GM18508 (cell line): ENCODE data around the gene RASGRP3.

ENCODE experiments used
- ATAC-seq: cut with Tn5 transposase; IDR thresholded peaks from one replicate; pipeline ENCODE4 v1.9.1; 2021; ENCODE audit warnings: moderate number of reproducible peaks; ENCODE audit not compliant: insufficient read depth, unreplicated experiment

RASGRP3 gene

DNA sequence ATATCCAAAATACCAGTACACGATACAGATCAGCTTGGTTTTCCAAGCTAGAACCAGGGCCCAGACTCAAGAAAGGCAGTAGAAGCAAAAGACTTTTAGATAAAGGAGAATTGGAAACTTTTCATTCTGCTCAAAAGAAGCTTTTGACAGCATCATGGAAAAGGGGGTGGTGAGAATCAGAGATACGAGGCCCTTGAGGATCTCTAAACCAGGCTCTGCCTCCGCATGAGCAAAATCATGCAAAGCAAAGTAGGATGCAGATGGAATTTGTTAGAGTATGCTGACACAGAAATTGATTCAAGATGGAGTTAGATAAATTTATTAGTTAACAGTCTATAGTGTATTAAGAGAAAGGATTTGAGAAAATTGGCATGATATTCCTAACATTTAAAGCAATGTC lies 82.9 kb downstream of the RASGRP3 start:
- no peak for ATAC-seq

GRCh38 chr2:33560017-33560416 lies 83.6 kb downstream of the RASGRP3 start:
- no peak for ATAC-seq

DNA sequence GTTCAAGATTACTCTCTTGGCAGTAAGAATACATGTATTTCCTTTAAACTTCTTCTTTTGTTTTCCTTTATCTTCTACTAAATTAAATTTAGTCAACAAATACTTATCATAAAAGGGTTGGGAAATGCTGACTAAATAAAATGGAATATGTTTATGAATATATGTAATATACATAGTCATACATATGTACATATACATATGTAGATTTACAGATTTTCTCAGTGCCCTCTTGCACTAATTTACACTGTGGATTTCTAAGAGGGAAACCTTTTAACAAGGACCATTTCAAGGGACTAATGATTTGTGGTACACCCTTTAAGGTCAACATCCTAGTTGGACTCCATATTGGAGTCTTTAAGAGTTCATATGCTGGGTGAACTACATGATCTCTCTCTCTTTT lies 85.4 kb downstream of the RASGRP3 start:
- no peak for ATAC-seq

DNA sequence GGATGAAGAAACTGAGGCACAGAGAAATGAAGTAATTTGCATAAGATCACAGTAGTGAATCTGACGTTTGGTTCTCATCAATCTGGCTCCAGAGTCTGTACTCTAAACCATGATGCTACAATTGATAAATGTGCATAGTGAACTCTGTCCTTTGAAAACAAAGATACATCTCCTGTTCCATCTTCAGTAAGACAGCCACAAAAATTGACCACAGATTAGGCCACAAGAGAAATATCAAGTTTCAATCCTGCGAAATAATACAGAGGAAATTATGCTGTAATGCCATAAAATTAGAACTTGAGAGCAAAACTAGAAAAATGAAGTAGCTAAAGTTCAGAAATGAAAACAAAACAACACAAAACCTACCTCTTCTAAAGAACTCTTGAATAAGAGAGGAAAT lies 94.2 kb downstream of the RASGRP3 start:
- no peak for ATAC-seq

DNA sequence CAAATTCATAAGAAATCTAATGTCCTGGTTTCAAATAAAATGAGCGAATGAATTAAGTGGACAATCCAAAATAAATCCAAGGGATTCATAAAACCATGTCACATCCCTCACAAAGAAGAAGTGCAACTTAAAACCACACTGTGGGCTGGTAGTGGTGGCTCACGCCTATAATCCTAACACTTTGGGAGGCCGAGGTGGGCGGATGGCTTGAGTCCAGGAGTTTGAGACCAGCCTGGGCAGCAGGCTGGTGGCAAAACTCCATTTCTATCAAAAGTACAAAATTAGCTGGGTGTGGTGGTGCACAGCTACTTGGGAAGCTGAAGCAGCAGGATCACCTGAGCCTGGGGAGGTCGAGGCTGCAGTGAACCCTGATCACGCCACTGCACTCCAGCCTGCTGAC lies 97.2 kb downstream of the RASGRP3 start:
- no peak for ATAC-seq

DNA sequence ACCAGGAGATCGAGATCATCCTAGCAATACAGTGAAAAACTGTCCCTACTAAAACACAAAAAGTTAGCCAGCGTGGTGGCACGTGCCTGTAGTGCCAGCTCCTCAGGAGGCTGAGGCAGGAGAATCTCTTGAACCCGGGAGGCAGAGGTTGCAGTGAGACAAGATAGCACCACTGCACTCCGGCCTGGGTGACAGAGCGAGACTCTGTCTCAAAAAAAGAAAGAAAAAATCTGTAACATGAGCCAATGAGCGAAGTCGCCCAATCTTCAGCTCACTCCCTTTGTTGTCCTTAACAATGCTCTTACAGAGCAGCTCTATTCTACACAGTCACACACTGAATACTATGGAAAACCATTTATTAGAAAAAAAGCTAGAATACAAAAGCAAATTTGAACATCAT lies 100.6 kb downstream of the RASGRP3 start:
- ATAC-seq, result no peak

DNA sequence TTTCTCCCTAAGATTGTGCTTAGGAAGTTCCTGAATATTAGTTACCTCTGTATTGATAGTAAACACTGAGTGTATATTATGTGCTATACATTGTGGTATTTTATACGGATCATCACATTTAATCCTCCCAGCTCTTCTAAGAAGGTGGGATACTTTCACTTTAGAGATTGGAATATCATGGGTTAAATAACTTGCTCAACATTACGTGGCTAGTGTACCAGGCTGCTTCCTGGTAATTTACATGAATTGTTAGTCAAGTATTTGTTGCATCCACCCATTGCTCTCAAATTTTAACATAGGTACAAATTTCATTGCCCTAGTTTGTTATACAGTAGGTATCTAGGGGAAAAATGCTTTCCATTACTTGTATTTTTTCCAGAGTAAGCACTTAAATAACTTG lies 101.2 kb downstream of the RASGRP3 start:
- ATAC-seq, result no peak

GRCh38 chr2:33579227-33579626 lies 102.8 kb downstream of the RASGRP3 start:
- no peak for ATAC-seq

DNA sequence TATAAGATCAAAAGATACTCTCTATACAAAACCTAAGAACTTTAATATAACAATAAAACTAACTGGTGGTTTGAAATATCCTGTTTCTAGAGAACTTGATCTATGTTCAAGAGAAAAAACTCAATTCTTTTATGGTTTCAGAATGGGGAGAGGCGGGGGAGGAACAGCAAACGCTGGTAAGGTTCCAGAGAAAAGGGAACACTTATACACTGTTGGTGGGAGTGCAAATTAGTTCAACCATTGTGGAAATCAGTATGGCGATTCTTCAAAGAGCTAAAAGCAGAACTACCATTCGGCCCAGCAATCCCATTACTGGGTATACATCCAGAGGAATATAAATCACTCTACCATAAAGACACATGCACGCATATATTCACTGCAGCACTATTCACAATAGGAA lies 105.4 kb downstream of the RASGRP3 start:
- ATAC-seq, result no peak

- peak; percentile 49 for ATAC-seq
These were observed 106.9 kb downstream of the RASGRP3 start for GRCh38 chr2:33583194-33583938.

DNA sequence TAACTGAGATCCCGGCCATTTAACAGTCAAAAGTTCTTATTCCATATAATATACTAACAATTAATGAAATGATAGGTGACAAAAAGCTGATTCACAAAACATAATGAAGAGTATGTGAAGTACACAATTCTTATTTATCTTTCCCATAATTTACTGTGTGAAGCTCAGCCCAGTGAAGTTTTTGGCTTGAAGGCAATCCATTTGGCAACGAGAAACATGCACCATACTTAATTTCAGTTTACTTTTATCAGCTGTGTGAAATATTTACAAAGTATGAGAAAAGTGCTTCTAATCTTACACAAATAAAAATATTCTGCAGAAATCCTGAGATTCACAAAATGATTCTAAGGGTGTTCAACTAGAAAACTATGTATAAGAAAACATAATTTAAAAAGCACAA lies 110.3 kb downstream of the RASGRP3 start:
- no peak for ATAC-seq

DNA sequence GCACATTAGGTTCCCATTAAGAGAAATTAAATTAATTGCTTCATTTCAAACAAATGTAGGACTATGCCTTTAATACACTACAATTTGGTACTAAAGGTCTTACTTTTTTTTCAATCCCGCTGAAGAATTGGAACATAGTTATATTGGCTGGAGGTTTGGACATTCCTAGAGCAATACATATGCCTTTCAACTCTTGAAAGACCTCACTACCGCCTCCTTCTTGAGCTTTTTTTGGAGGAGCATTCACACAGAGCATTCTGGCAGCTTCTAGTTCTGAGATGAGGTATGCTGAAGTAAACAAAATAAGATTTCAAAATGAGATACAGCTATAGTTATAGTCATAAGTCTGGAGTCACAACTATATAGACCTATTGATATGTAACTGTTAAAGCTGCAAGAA lies 111.8 kb downstream of the RASGRP3 start:
- no peak for ATAC-seq

DNA sequence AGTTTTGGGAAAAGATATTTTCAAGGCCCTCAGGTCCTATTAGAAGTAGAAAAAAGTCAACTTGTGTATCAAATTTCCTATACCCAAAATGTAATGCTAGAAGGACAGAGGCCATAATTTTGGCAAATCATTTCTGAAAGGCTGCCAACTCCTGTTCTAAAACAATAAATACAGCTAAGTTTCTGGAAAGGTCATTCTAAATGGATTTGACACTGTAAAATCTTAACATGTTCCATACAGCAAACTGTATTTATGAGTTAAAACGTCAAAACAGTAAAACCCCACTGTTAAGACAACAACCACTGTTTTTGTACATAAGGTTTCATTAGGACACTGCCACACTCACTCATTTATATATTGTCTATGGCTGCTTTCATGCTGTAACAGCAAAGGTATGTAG lies 113.0 kb downstream of the RASGRP3 start:
- ATAC-seq, result no peak

GRCh38 chr2:33595385-33595784 lies 118.9 kb downstream of the RASGRP3 start:
- no peak for ATAC-seq

DNA sequence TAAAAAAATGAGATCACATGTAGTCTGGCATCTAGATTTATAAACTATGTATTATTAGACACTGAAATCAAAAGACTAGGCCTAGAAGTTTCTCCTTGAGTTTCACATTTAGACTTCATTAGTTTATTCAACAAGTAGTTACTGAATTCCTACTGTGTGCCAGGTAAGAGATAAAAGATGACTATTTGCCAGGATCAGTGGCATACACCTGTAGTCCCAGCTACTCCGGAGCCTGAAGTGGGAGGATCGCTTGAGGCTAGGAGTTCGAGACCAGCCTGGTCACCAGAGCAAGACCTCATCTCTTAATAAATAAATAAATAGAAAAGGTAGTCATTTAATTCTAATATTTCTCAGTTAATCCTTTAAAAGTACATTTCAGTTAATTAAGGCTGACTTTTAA lies 120.6 kb downstream of the RASGRP3 start:
- no peak for ATAC-seq

GRCh38 chr2:33598561-33599174 lies 122.2 kb downstream of the RASGRP3 start:
- peak; percentile 57 for ATAC-seq

DNA sequence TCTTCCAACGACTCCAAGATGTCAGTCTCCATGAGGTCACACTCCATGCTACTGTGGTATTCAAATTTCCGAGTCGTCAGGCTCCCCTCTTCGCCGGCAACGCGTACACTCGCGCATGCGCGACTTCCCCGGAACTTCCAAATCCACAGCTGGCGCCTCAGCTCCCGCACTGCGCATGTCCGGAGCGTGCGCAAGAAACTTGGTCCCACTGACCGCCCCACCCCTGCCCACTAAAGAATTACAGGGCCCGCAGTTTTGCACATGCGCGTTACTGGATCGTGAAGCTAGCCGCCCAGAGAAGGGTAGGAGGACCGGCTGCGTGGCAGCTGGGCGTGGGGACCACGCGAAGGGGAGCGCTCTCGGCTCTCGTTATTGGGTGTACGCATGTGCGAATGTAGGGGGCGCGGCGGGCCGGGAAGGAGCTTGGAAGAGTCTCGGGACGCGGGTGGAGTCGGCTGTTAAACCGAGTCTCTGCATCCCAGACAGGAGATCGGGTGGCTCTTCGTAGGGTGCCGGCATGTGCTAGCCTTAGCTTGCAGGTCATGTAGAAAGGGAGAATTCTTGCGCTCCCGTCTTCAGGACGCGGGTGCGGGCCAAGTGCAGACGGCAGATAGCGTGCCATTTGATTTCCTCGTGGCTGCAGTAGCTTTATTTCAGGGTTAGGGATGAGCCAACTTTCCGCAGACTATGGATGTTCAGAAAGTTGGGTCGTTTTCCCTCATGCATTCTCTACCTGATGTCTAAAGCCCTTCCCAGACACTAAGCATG lies 122.9 kb downstream of the RASGRP3 start, which contains the start of gene FAM98A:
Gene FAM98A (minus strand): TSS at position 125 of the 768 bp plus-strand sequence. CDS start 78 bp downstream, at position 47.
- ATAC-seq, result peak; percentile 83

DNA sequence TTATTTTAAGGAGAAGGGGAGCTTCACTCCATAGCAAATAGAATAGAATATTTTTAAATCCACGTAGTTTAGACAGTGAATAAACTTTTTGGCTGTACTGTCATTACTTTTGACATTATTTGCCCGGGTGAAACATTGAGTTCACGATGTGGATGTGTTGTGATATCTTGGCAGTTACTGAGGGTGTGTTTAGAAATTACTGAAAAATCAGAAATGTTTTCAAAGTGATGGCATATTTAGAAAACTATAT lies 123.4 kb downstream of the RASGRP3 start:
- ATAC-seq, result no peak

GRCh38 chr2:33602201-33602830 lies 125.9 kb downstream of the RASGRP3 start:
- ATAC-seq, result no peak

GRCh38 chr2:33603416-33603815 lies 127.0 kb downstream of the RASGRP3 start:
- no peak for ATAC-seq

DNA sequence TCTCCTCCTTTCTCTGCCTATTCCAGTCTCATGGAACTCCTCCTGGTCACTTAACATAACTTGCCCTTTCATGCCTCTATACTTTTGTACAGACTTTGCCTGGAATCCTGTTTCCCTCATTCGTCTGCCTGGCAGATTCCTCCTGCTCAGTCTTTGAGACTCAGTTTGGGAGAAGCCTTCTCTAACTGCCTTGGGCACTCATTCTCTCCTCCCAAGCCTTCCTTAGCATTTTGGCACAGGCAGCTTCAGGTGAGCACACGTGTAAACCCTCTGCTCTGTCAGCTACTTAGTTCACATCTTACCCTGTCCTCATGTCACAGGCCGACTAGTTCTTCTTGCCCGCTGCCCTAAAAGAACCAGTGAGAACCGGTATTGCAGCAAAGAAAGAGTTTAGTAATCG lies 128.6 kb downstream of the RASGRP3 start:
- ATAC-seq, result no peak
